Thyroid gland (tissue), 4 donors: ENCODE measurements around the gene TSPAN9. TPM values are rescaled to one million over a fixed set of nuclear protein-coding genes. Genes with fewer than 3 reads are reported as not detected.

ENCODE experiments used
- DNase-seq, 2 donors: peaks; one replicate each; pipeline ENCODE4 v3.0.0-alpha.2; 2019
- H3K27ac ChIP-seq, 3 donors: fragments of 200-600 bp; sonication (generic); 1 replicate in 2 of 3; 2 replicates in 1 of 3; pipeline ENCODE4 v1.5.1; 2016 to 2019; ENCODE audit warnings: mild to moderate bottlenecking in 1 of 3, moderate library complexity in 1 of 3
- H3K27me3 ChIP-seq: fragments of 200-600 bp; sonication (generic); one replicate; pipeline ENCODE4 v1.5.1; 2019
- H3K36me3 ChIP-seq, 2 donors: fragments of 200-600 bp; sonication (generic); one replicate each; pipeline ENCODE4 v1.5.1; 2016 to 2019
- H3K4me1 ChIP-seq, 2 donors: fragments of 200-600 bp; sonication (generic); one replicate each; pipeline ENCODE4 v1.5.1; 2017 to 2019
- H3K4me3 ChIP-seq, 3 donors: fragments of 200-600 bp; sonication (generic); replicated peaks in 1 of 3; 1 replicate in 2 of 3; 2 replicates in 1 of 3; pipeline ENCODE4 v1.5.1; 2016; ENCODE audit warnings: mild to moderate bottlenecking in 1 of 3
- H3K9me3 ChIP-seq: fragments of 200-600 bp; sonication (generic); one replicate; pipeline ENCODE4 v1.5.1; 2017
- CTCF ChIP-seq, 6 experiments: fragments of 200-600 bp in 3 of 6; fragments of 450-650 bp in 3 of 6; sonication (generic) in 3 of 6; IDR thresholded peaks; one replicate each; pipeline ENCODE4 v1.5.1; 2016 to 2019; ENCODE audit warnings: antibody characterized with exemption in 6 of 6, mild to moderate bottlenecking in 2 of 6, inconsistent platforms in 1 of 6, moderate library complexity in 1 of 6
- POLR2A ChIP-seq, 2 donors: fragments of 450-650 bp; IDR thresholded peaks; one replicate each; pipeline ENCODE4 v1.6.1; 2017; ENCODE audit warnings: antibody characterized with exemption in 2 of 2, mild to moderate bottlenecking in 2 of 2, moderate library complexity in 1 of 2
- WGBS, 2 donors: methylation state at CpG; one replicate each; pipeline ENCODE4 v1.1.5; 2017; 5-methylcytosine and 5-hydroxymethylcytosine counted together
- intact Hi-C: fragments of 100-400 bp; cut with DNase I; formaldehyde crosslinking; loops from one replicate; pipeline ENCODE4 v1.15.1; 2023
- total RNA-seq, 4 donors: library from RNA; depleted of rRNA; stranded (reverse); fragments of >200 nt; gene quantifications; one replicate each; pipeline ENCODE4 v1.2.3, GENCODE V29; 2016

Gene TSPAN9
- total RNA-seq, 4 donors from 2014 or later = 26.9 to 47.5 (median 33.2) TPM

GRCh38 chr12:3132636-3133404 lies 55.6 kb downstream of the TSPAN9 start:
- Histone ChIP-seq H3K4me1 (peaks cover 13 to 35% of the 10 kb centered on the region in 2 donors), H3K4me3 (no peak overlapping the region), H3K27ac (peak overlapping the region; percentile 10 to 61 (median 57)), H3K27me3 (no peaks in the 10 kb centered on the region), H3K9me3 (no peaks in the 10 kb centered on the region), H3K36me3 (no peaks in the 10 kb centered on the region)
- TF ChIP-seq POLR2A (IDR thresholded peaks at IDR 0.05) (no peak), CTCF (IDR thresholded peaks at IDR 0.05) (no peak)
- DNase-seq = peak; percentile 35 to 51
- WGBS, 2 donors = 48 to 51% methylated on average over 15 to 21 of the region's 21 CpGs
- intact Hi-C loops = loop anchor here (10.0 kb wide), 1 partner anchor 58 kb away; the partner anchor contains the start of gene TSPAN9

GRCh38 chr12:3133405-3133783 lies 56.2 kb downstream of the TSPAN9 start:
- no peaks in the 10 kb centered on the region for H3K9me3 ChIP-seq
- TF ChIP-seq POLR2A (IDR thresholded peaks at IDR 0.05) = no peak
- no peak for TF ChIP-seq CTCF (IDR thresholded peaks at IDR 0.05)
- intact Hi-C loops = loop anchor here (10.0 kb wide), 1 partner anchor 59 kb away; the partner anchor contains the start of gene TSPAN9
- DNase-seq = no peak
- H3K36me3 ChIP-seq = no peaks in the 10 kb centered on the region
- peaks cover 13 to 36% of the 10 kb centered on the region in 2 donors for H3K4me1 ChIP-seq
- H3K27ac ChIP-seq = peak overlapping the region in 2 of 3 donors; percentile 57 to 61
- H3K27me3 ChIP-seq = no peaks in the 10 kb centered on the region
- no peak overlapping the region for H3K4me3 ChIP-seq

GRCh38 chr12:3134126-3134525 lies 56.9 kb downstream of the TSPAN9 start:
- H3K27ac ChIP-seq = no peak overlapping the region

GRCh38 chr12:3134526-3135135 lies 57.5 kb downstream of the TSPAN9 start:
- intact Hi-C loops = loop anchor here (5.0 to 10.0 kb wide), 2 partner anchors 60 to 68 kb away; partner anchors contain the start of gene TSPAN9
- 92 to 95% methylated on average over 12 to 13 of the region's 13 CpGs for WGBS, 2 donors
- TF ChIP-seq POLR2A (IDR thresholded peaks at IDR 0.05) (no peak), CTCF (IDR thresholded peaks at IDR 0.05) (no peak)

More at GRCh38 chr12:3134126-3134525, 56.9 kb downstream of the TSPAN9 start:
- intact Hi-C loops = loop anchor here (10.0 kb wide), 1 partner anchor 59 kb away; the partner anchor contains the start of gene TSPAN9
- peaks cover 13 to 41% of the 10 kb centered on the region in 2 donors for H3K4me1 ChIP-seq
- 88 to 92% methylated on average over 6 of the region's 6 CpGs for WGBS, 2 donors
- no peak for DNase-seq
- H3K27me3 ChIP-seq = no peaks in the 10 kb centered on the region
- H3K4me3 ChIP-seq = no peak overlapping the region
- H3K9me3 ChIP-seq = no peaks in the 10 kb centered on the region
- H3K36me3 ChIP-seq = no peaks in the 10 kb centered on the region
- TF ChIP-seq CTCF (IDR thresholded peaks at IDR 0.05) = no peak
- TF ChIP-seq POLR2A (IDR thresholded peaks at IDR 0.05) = no peak

More at GRCh38 chr12:3134526-3135135, 57.5 kb downstream of the TSPAN9 start:
- no peaks in the 10 kb centered on the region for H3K9me3 ChIP-seq
- no peaks in the 10 kb centered on the region for H3K36me3 ChIP-seq
- H3K4me3 ChIP-seq = no peak overlapping the region
- H3K27ac ChIP-seq = no peak overlapping the region
- no peaks in the 10 kb centered on the region for H3K27me3 ChIP-seq
- no peak for DNase-seq
- H3K4me1 ChIP-seq = peaks cover 13 to 42% of the 10 kb centered on the region in 2 donors
